K562 (cell line): ENCODE measurements around the gene DCDC2. TPM values are rescaled to one million over a fixed set of nuclear protein-coding genes. Genes with fewer than 3 reads are reported as not detected.

Experiments used
- ATAC-seq: fragments of 200-7000 bp; cut with Tn5 transposase; 3 replicates; pipeline ENCODE4 v1.9.1; 2020; ENCODE audit warnings: moderate library complexity
- BruUV-seq: library from RNA; stranded (reverse); fragments of 400-500 nt; replicated peaks from 2 replicates; lab custom pipeline; 2021; lab: Mats Ljungman, UMichigan
- CTCF ChIA-PET: fragments of 300-600 bp; formaldehyde crosslinking; extraction: SDS; loops from one replicate; lab custom pipeline; 2021; ENCODE audit warnings: low intra/inter-chr PET ratio; lab: Yijun Ruan, JAX
- POLR2A ChIA-PET: fragments of 300-600, 350-650 bp; sonication (Branson Sonifier 250); formaldehyde crosslinking; extraction: SDS; loops from one replicate; lab custom pipeline; 2021; ENCODE audit warnings: antibody characterized with exemption, inconsistent platforms; lab: Yijun Ruan, JAX
- DNase-seq, 4 experiments: peaks; one replicate each; pipeline versions ENCODE4 v3.0.0 to v3.0.0-alpha.2; 2011 to 2018; ENCODE audit warnings: low spot score in 3 of 4, mixed read lengths in 3 of 4; ENCODE audit errors: extremely low read depth in 1 of 4
- FAIRE-seq: peaks from 2 replicates; lab custom pipeline; 2011; peaks lifted over from hg19 to GRCh38; lab: Jason Lieb, UNC
- H2AFZ ChIP-seq: 2 replicates; pipeline ENCODE4 v1.6.0; 2011; ENCODE audit warnings: low read depth, low read length, control low read depth, inconsistent platforms
- H3K27ac ChIP-seq: fragments of 200-600 bp; 3 replicates; pipeline ENCODE4 v1.8.0; 2011; ENCODE audit warnings: low read depth, mild to moderate bottlenecking, control low read depth, inconsistent platforms, low read length, moderate library complexity, mixed read lengths; ENCODE audit errors: extremely low read depth
- H3K27me3 ChIP-seq, 2 experiments: fragments of 300-600 bp in 1 of 2; 2 replicates in 1 of 2; 3 replicates in 1 of 2; pipeline versions ENCODE4 v1.6.0 to v1.8.0; 2011; ENCODE audit warnings: inconsistent platforms in 2 of 2, low read length in 2 of 2, mild to moderate bottlenecking in 1 of 2, mixed read lengths in 1 of 2, moderate library complexity in 1 of 2; ENCODE audit not compliant: control insufficient read depth in 2 of 2, insufficient read depth in 2 of 2
- H3K36me3 ChIP-seq: fragments of 300-600 bp; 3 replicates; pipeline ENCODE4 v1.8.0; 2011; ENCODE audit warnings: mild to moderate bottlenecking, low read length, inconsistent platforms; ENCODE audit not compliant: control insufficient read depth, insufficient read depth
- H3K4me1 ChIP-seq, 2 experiments: fragments of 200-600 bp in 1 of 2; replicated peaks in 1 of 2; 2 replicates in 1 of 2; 3 replicates in 1 of 2; pipeline versions ENCODE4 v1.5.1 to v1.8.0; 2011; ENCODE audit warnings: inconsistent platforms in 2 of 2, low read length in 2 of 2, mild to moderate bottlenecking in 1 of 2, mixed read lengths in 1 of 2, moderate library complexity in 1 of 2; ENCODE audit not compliant: control insufficient read depth in 2 of 2, insufficient read depth in 2 of 2
- H3K4me2 ChIP-seq: 2 replicates; pipeline ENCODE4 v1.6.1; 2011; ENCODE audit warnings: low read length, control low read depth, inconsistent platforms, mixed read lengths; ENCODE audit not compliant: insufficient read depth
- H3K4me3 ChIP-seq: fragments of 200-600 bp; sonication (generic), shearing (Covaris generic); 2 replicates; pipeline ENCODE4 v1.5.1; 2016; ENCODE audit warnings: control low read depth, inconsistent platforms
- H3K79me2 ChIP-seq: fragments of 200-600 bp; 3 replicates; pipeline ENCODE4 v1.8.0; 2011; ENCODE audit warnings: low read length, inconsistent platforms; ENCODE audit not compliant: control insufficient read depth, insufficient read depth
- H3K9ac ChIP-seq, 2 experiments: 2 replicates each; pipeline versions ENCODE4 v1.6.0 to v1.6.1; 2011; ENCODE audit warnings: low read depth in 2 of 2, low read length in 2 of 2, control low read depth in 1 of 2, inconsistent platforms in 1 of 2, mild to moderate bottlenecking in 1 of 2, mixed read lengths in 1 of 2; ENCODE audit not compliant: insufficient read depth in 1 of 2
- H3K9me1 ChIP-seq: one replicate; pipeline ENCODE4 v1.6.0; 2011; ENCODE audit warnings: inconsistent platforms, mild to moderate bottlenecking, low read length, moderate library complexity; ENCODE audit not compliant: control insufficient read depth, insufficient read depth
- H3K9me3 ChIP-seq: replicated peaks from 2 replicates; pipeline ENCODE4 v1.5.1; 2011; ENCODE audit warnings: low read depth, low read length, inconsistent platforms; ENCODE audit not compliant: control insufficient read depth, insufficient read depth
- H4K20me1 ChIP-seq: replicated peaks from 2 replicates; pipeline ENCODE4 v1.6.1; 2011; ENCODE audit warnings: low read length, inconsistent platforms, mixed read lengths; ENCODE audit not compliant: control insufficient read depth, insufficient read depth
- WGBS: fragments of 100-300 bp; shearing (Covaris generic); methylation state at CpG from one replicate; pipeline ENCODE4 v1.1.6; 2016; ENCODE audit warnings: low coverage, mixed read lengths; ENCODE audit not compliant: insufficient coverage; ENCODE audit errors: missing lambda C conversion rate; 5-methylcytosine and 5-hydroxymethylcytosine counted together
- in situ Hi-C: fragments of 300-500 bp; cut with MboI; formaldehyde crosslinking; loops from 4 replicates; pipeline ENCODE4 v1.15.0; 2018; ENCODE audit warnings: inconsistent platforms, mixed read lengths
- intact Hi-C: fragments of 100-400 bp; cut with micrococcal nuclease; formaldehyde crosslinking; loops from 2 replicates; pipeline ENCODE4 v1.14.2; 2022
- polyA plus RNA-seq, 8 experiments: library from polyadenylated mRNA; depleted of rRNA in 4 of 8; stranded (reverse) in 5 of 8; unstranded in 3 of 8; fragments of >200 nt; fragmentation: Nextera tagmentation in 2 of 8; fragmentation: Illumina TruSeq in 1 of 8; extraction: Ambion mirVana in 2 of 8; extraction: Trizol in 1 of 8; gene quantifications; 2 replicates each; pipeline versions ENCODE4 v1.2.1 to v1.2.3, GENCODE V29; 2011 to 2014; ENCODE audit warnings: inconsistent platforms in 1 of 8, missing spikeins in 1 of 8
- total RNA-seq, 7 experiments: library from RNA; depleted of rRNA in 6 of 7; stranded (reverse); fragments of >200 nt in 6 of 7; fragmentation: Illumina TruSeq in 2 of 7; extraction: Trizol in 2 of 7; gene quantifications; 2 replicates each; pipeline versions ENCODE4 v1.2.1 to v1.2.3, GENCODE V29; 2011 to 2021; ENCODE audit warnings: low replicate concordance in 1 of 7
- TF ChIP-seq, protein P1 (sequence below), 2 experiments: fragments of 450-650 bp in 1 of 2; sonication (generic) in 1 of 2; formaldehyde crosslinking in 1 of 2; IDR thresholded peaks; 2 replicates each; pipeline versions ENCODE4 v1.7.1 to v1.9.0; 2016 to 2022; ENCODE audit warnings: inconsistent platforms in 1 of 2, mild to moderate bottlenecking in 1 of 2, missing genetic modification reagents in 1 of 2
- TF ChIP-seq, protein P2 (sequence below), 3 experiments: IDR thresholded peaks in 2 of 3; conservative IDR thresholded peaks in 1 of 3; 2 replicates each; pipeline ENCODE4 v1.5.1; 2011 to 2012; ENCODE audit warnings: low read length in 3 of 3, mild to moderate bottlenecking in 3 of 3, control low read depth in 2 of 3, improper control_type of control experiment in 1 of 3, inconsistent platforms in 1 of 3, low read depth in 1 of 3, mixed read lengths in 1 of 3, moderate library complexity in 1 of 3; ENCODE audit not compliant: insufficient read depth in 2 of 3

The DCDC2 gene
- total and polyA plus RNA-seq, 9 of the 15 experiments (the other 6 are each of a cell fraction or from before 2014, with no cell fraction given) = 0.04 TPM; not detected in 8

DNA sequence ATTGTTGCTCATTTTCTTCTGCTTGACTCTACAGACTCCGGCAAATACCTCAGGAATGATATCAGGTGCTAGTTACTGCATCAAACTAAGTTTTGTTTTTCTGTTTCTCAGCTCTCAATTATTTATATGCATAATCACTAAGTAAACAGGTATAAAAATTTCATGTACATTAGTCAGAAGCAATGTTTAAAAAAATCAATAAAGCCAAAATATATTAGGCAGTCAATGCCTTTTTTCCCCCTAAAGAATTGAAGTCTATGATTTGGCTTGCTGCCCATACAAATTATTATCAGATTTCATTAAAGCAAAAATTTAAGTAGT lies 24.3 kb upstream of the DCDC2 start:
- WGBS = 0% methylated on average over 1 of the region's 1 CpG
- Histone ChIP-seq H3K79me2 (no peaks in the 10 kb centered on the region), H3K4me1 (no peaks in the 10 kb centered on the region), H3K4me2 (no peak overlapping the region), H3K9me3 (no peaks in the 10 kb centered on the region), H4K20me1 (no peaks in the 10 kb centered on the region), H2AFZ (no peak overlapping the region), H3K9me1 (no peaks in the 10 kb centered on the region), H3K4me3 (no peak overlapping the region), H3K27me3 (peaks cover 3 to 17% of the 10 kb centered on the region in 2 experiments; a peak in 3 of 5 replicates), H3K9ac (no peak overlapping the region), H3K27ac (no peak overlapping the region), H3K36me3 (no peaks in the 10 kb centered on the region)
- ATAC-seq (no peak), DNase-seq (no peak), FAIRE-seq (no peak)
- ChIA-PET CTCF (no interaction called here), POLR2A (interaction anchor here (1.0 to 1.1 kb wide), 2 partner anchors 17 to 21 kb away, joined by 3 read pairs; partner anchors contain the start of gene MRS2)
- in situ Hi-C loops (no loop called here), intact Hi-C loops (no loop called here)
- TF ChIP-seq, protein P1, sequence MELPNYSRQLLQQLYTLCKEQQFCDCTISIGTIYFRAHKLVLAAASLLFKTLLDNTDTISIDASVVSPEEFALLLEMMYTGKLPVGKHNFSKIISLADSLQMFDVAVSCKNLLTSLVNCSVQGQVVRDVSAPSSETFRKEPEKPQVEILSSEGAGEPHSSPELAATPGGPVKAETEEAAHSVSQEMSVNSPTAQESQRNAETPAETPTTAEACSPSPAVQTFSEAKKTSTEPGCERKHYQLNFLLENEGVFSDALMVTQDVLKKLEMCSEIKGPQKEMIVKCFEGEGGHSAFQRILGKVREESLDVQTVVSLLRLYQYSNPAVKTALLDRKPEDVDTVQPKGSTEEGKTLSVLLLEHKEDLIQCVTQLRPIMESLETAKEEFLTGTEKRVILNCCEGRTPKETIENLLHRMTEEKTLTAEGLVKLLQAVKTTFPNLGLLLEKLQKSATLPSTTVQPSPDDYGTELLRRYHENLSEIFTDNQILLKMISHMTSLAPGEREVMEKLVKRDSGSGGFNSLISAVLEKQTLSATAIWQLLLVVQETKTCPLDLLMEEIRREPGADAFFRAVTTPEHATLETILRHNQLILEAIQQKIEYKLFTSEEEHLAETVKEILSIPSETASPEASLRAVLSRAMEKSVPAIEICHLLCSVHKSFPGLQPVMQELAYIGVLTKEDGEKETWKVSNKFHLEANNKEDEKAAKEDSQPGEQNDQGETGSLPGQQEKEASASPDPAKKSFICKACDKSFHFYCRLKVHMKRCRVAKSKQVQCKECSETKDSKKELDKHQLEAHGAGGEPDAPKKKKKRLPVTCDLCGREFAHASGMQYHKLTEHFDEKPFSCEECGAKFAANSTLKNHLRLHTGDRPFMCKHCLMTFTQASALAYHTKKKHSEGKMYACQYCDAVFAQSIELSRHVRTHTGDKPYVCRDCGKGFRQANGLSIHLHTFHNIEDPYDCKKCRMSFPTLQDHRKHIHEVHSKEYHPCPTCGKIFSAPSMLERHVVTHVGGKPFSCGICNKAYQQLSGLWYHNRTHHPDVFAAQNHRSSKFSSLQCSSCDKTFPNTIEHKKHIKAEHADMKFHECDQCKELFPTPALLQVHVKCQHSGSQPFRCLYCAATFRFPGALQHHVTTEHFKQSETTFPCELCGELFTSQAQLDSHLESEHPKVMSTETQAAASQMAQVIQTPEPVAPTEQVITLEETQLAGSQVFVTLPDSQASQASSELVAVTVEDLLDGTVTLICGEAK (IDR thresholded peaks at IDR 0.05) = no peak
- TF ChIP-seq, protein P1 (CRISPR knock-in tag; IDR thresholded peaks at IDR 0.05) = no peak
- TF ChIP-seq, protein P2, sequence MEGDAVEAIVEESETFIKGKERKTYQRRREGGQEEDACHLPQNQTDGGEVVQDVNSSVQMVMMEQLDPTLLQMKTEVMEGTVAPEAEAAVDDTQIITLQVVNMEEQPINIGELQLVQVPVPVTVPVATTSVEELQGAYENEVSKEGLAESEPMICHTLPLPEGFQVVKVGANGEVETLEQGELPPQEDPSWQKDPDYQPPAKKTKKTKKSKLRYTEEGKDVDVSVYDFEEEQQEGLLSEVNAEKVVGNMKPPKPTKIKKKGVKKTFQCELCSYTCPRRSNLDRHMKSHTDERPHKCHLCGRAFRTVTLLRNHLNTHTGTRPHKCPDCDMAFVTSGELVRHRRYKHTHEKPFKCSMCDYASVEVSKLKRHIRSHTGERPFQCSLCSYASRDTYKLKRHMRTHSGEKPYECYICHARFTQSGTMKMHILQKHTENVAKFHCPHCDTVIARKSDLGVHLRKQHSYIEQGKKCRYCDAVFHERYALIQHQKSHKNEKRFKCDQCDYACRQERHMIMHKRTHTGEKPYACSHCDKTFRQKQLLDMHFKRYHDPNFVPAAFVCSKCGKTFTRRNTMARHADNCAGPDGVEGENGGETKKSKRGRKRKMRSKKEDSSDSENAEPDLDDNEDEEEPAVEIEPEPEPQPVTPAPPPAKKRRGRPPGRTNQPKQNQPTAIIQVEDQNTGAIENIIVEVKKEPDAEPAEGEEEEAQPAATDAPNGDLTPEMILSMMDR (IDR thresholded peaks at IDR 0.05 in 2 of 3, conservative IDR thresholded peaks at IDR 0.05 in 1 of 3; ENCODE audit: insufficient read depth in 2 of 3, low read depth in 1 of 3, low read length in 3 of 3) = no peak
- BruUV-seq = no TSS peak
